Measurements from ENCODE around the gene IFFO2.

IFFO2 gene

GRCh38 chr1:18917071-18917799 is 39.2 kb downstream of the IFFO2 start:
- DNase-seq, result no peak

GRCh38 chr1:18915341-18915740 is 41.1 kb downstream of the IFFO2 start:
- no peak for DNase-seq

GRCh38 chr1:18913065-18913835 is 43.2 kb downstream of the IFFO2 start:
- peak; percentile 82 for DNase-seq

GRCh38 chr1:18912550-18912949 is 43.9 kb downstream of the IFFO2 start:
- DNase-seq, result no peak

- no peak for DNase-seq
Measured at GRCh38 chr1:18908911-18909771, 47.3 kb downstream of the IFFO2 start.

GRCh38 chr1:18907917-18908845 is 48.3 kb downstream of the IFFO2 start:
- no peak for DNase-seq

GRCh38 chr1:18907021-18907916 is 49.2 kb downstream of the IFFO2 start:
- peak; percentile 72 for DNase-seq

- DNase-seq, result no peak
Measured at GRCh38 chr1:18903291-18903756, 53.2 kb downstream of the IFFO2 start.

GRCh38 chr1:18902523-18903290 is 53.8 kb downstream of the IFFO2 start, which contains the start of gene ALDH4A1:
ALDH4A1 (minus strand) TSS chr1:18902555; CDS start chr1:18902523, 32 bp downstream.
- DNase-seq, result peak; percentile 99

- DNase-seq, result no peak
Measured at GRCh38 chr1:18901952-18902522, 54.4 kb downstream of the IFFO2 start.

- no peak for DNase-seq
Measured at GRCh38 chr1:18901147-18901951, 55.1 kb downstream of the IFFO2 start.

- no peak for DNase-seq
Measured at GRCh38 chr1:18900303-18900841, 56.1 kb downstream of the IFFO2 start.

- DNase-seq, result no peak
Measured at GRCh38 chr1:18899363-18900049, 57.0 kb downstream of the IFFO2 start.

GRCh38 chr1:18898567-18898966 is 57.9 kb downstream of the IFFO2 start:
- DNase-seq, result no peak

- DNase-seq, result no peak
Measured at GRCh38 chr1:18895317-18895716, 61.2 kb downstream of the IFFO2 start.

GRCh38 chr1:18893120-18893519 is 63.4 kb downstream of the IFFO2 start:
- DNase-seq, result peak; percentile 38

- peak; percentile 33 for DNase-seq
Measured at GRCh38 chr1:18891858-18892257, 64.6 kb downstream of the IFFO2 start.

- DNase-seq, result no peak
Measured at GRCh38 chr1:18891426-18891780, 65.1 kb downstream of the IFFO2 start.
